ENCODE measurements around the gene COX7A1. TPM values are rescaled to one million over a fixed set of nuclear protein-coding genes. Genes with fewer than 3 reads are reported as not detected.

Gene COX7A1
- total RNA-seq, 2 donors from 2014 or later, result 5.5 to 21.3 TPM

DNA sequence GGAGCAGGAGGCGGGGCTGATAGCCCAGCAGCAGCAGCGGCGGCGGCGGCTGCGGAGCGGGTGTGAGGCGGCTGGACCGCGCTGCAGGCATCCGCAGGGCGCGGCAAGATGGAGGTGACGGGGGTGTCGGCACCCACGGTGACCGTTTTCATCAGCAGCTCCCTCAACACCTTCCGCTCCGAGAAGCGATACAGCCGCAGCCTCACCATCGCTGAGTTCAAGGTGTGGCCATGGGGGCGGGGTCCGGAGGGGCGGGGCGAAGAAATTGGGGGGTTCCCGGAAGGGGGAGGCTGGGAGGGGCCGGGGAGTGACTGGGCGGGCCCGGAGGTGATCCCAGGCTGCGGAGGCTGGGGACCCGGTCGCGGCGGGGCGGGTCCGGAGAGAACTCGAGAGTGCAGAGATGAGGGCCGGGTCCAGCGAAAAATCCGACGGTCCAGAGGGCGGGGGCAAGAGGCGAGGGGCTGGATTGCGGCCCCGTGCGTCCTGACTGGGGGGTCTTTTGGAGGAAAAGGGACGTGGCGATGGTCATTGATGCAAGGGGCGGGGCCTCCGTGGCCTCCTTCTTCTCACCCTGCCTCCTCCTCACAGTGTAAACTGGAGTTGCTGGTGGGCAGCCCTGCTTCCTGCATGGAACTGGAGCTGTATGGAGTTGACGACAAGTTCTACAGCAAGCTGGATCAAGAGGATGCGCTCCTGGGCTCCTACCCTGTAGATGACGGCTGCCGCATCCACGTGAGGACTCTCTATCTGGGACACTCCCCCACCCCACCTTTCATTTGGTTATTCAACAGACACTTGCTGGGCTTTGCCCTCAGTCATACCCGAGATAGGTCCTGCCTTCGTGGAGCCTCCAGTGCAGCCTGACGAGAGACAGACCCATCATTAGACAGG lies 36.5 kb downstream of the COX7A1 start, which contains the start of gene TBCB:
Gene TBCB, plus strand, starts transcription at position 16 of the 891 bp plus-strand sequence. Its CDS starts 93 bp downstream, at position 109.
- peak; percentile 64 for ATAC-seq
- DNase-seq, result peak; percentile 85 to 91
- intact Hi-C loops (cut with DNase I, micrococcal nuclease), result no loop called here

DNA sequence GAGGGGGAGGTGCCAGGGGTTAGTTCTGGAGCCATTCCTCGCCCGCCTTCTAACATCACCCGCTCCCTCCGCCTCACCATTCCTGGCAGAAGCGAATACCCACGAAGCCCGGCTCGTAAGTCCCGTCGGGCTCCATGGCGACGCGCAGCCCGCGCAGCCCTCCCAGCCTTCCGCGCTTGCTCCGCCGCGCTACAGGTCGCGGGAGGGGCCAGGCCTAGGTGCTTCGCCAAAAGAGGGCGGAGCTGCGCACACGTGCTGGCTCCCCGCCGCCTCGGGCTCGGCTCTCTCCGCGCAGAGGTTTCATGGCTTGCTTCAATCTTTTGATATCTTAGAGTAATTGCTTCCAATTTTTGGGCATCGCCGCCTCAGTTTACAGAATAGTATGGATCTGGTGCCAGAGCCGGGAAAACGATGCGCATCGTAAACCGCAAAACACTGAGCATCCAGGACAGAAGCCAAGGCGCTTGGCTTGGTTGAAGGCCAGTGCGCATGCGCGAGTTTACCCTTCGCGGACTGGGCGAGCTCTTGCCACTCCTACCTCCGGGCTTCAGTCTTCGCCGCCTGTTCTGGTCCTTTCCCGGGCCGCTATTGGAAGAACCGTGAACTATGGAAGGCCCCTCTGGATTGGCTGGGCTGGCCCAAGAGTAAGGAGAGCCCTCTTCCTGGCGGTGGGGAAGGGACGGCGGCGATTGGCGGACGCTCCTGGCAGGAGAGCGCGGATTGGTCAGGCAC lies 37.4 kb downstream of the COX7A1 start, which contains the start of gene POLR2I:
Gene POLR2I, minus strand, starts transcription at position 155 of the 732 bp plus-strand sequence. Its CDS starts 19 bp downstream, at position 136.
- DNase-seq (peak; percentile 98 to 100), ATAC-seq (peak; percentile 87)
- intact Hi-C loops (cut with DNase I, micrococcal nuclease), result no loop called here

DNA sequence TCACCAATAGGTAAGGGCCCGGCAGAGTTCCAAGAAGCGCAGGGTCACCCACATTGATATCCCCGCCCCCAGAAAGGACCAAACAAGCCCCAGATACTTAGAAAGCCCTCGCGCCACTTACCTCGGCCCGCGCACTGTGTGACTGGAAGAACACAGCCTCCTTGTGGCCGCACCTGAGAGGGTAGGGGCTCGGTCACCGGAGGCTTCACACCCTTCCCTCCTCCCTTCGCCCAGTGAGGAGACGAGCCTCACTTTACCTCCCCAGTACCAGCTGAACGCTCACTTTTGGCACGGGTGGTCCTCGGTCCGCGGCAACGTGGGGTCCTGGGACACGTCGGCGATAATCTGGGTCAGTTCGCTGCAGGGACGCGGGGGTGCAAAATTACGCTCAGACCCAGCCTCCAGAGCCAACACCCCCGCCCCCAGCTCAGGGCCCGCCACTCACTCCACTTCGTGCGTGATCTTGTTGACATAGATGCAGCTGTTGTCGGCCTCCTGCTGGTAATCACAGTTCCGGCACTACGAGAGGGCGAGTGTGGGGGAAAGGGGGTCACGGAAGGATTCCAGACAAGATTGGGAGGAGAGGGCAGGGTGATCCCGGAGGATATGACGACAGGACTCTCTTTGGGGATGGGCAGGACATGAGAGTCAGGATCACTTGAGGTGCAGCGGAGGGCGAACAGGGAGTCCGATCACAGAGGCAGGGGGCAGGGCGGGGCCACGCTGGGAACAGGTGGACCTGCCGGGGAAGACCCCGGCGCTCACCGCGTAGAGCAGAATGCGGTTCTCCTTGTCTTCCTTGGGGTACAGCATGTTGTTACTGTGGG lies 38.1 kb downstream of the COX7A1 start:
- DNase-seq (peak in 1 of 2 donors; percentile 45), ATAC-seq (peak; percentile 4)
- intact Hi-C loops (cut with DNase I, micrococcal nuclease), result no loop called here

DNA sequence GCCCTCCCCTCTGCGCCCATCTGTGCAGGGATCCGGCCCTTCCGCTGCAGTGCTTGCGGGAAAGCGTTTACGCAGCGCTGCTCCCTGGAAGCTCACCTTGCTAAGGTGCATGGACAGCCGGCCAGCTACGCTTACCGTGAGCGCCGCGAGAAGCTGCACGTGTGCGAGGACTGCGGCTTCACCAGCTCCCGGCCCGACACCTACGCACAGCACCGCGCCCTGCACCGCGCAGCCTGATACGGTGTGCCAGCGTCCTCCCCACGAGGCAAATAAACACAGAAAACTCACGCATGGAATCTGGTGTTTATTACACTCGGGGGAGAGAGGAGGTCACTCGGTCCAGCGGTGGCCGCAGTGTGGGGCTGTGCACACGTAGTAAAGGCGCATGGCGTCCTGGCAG lies 38.8 kb downstream of the COX7A1 start:
- no peak for ATAC-seq
- DNase-seq, result no peak
- intact Hi-C loops (cut with DNase I, micrococcal nuclease), result no loop called here

DNA sequence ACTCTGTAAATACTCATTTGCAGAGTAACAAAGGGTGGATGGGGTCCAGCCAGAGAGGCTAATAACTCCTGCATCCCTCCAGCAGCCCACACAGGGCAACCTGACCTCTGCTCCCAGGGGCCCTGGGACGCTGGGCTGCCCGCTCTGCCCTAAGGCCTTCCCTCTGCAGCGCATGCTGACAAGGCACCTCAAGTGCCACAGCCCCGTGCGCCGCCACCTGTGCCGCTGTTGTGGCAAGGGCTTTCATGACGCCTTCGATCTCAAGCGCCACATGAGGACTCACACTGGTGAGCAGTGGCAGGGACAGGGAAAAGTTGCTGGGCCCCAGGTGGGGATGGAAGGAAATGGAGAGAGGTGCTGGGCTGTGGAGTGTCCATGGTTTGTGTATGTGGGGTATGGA lies 39.6 kb downstream of the COX7A1 start:
- intact Hi-C loops (cut with DNase I, micrococcal nuclease), result no loop called here
- no peak for ATAC-seq
- DNase-seq, result no peak

DNA sequence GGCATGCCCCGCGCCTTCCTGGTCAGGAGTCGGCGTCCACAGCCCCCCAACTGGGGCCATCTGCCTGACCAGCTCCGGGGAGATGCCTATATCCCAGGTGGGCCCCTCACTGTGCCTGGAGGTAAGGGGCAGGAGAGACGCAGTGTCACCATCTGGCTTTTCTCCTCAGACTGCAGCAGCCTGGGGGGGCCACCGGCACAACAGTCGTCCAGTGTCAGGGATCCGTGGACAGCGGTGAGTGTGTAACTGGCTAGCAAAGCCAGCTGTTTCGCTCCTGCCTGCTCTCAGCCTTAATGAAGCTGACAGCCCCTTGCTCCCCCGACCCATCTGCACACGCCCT lies 41.1 kb downstream of the COX7A1 start:
- intact Hi-C loops (cut with DNase I, micrococcal nuclease), result no loop called here
- DNase-seq (no peak), ATAC-seq (no peak)

DNA sequence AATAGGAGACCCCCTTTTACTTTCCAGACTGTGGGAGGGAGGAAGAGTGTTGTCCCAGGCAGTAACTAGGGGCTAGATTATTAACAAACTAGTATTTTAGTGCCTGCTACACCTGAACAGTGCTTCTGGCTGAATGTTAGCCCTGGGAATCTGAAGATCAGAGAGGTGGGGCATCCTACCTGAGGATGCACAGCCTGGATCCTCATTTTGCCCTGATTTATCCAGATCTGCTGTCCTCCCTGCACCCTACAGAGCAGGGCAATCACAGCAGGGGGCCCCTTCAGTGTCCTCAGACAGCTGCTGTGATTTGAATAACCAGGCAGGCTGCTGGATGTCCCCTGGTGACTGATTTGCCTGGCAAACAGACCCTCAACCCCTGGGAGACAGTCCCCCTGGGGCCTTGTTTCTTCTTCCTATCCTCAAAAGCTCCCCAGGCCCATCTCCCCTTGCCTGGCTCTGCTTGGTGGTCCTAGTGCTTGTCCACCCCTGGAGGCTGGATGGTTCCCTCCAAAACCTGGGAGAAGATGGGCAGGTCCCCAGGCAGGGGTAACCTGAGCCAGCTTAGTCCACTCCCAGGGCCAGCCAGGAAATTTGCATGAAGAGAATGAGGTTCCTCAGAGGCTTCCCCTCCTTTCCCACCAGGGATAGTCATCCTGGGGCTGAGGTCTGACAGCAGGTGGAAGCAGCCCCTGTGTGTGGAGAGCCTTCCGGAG lies 41.6 kb downstream of the COX7A1 start, which contains the start of gene OVOL3:
Gene OVOL3, plus strand, starts transcription at position 657 of the 713 bp plus-strand sequence. CDS start 60 bp downstream, outside the sequence.
- no peak for ATAC-seq
- intact Hi-C loops (cut with DNase I, micrococcal nuclease), result no loop called here

DNA sequence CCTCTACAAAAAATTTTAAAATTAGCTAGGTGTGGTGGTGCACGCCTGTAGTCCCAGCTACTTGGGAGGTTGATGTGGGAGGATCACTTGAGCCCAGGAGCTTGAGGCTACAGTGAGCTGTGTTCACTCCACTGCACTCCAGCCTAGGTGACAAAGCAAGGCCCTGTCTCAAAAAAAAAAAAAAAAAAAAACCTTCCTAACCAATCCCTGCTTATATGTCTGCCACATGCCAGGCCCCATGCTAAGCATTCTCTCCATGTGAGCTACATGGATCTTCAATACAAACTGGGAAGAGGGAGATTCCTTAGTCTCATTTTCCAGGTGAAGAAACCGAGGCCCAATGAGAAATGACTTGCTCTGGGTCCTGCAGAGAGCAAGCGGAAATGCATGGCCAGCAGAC lies 43.6 kb downstream of the COX7A1 start:
- DNase-seq, result no peak
- intact Hi-C loops (cut with DNase I, micrococcal nuclease), result no loop called here
- no peak for ATAC-seq

More for the DNA sequence above, 41.6 kb downstream of the COX7A1 start, which contains the start of gene OVOL3:
- no peak for DNase-seq

DNA sequence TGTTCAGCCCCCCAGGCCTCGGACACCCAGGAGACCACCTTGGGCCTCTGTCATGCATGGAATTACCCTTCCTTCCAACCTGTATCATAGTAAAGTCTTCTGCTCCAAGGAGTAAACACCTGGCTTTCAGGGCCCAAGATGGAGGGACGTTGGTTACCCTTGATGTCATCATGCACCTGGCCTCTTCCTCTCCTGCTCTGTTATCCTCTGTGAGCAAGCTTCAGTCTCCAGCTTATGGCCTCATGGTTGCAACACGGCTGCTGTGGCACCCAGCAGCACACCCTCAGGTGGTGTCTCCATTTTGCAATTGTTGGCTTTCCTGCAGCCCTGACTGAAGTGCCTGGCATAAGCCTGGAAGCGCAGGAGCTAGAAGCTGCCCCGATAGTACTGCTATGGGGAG lies 45.3 kb downstream of the COX7A1 start:
- ATAC-seq, result no peak

DNA sequence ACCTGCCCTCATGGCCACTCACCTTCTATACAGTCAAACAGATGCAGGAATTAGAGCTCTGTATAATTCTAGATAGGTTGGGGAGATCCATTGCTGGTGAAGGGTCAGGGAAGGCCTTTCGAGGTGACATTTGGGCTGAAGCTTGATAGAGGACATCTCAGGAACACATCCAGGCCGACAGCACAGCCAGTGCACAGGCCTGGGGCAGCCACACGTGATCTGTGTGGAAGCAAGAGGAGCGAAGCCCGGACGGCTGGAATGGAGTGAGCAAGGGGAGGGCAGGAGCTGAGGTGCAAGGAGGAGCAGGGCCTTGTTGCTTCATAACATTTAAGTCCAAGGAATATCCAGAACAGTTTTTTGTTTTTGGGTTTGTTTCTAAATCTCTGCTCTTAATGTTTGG lies 45.8 kb downstream of the COX7A1 start:
- no peak for ATAC-seq
- no peak for DNase-seq
- intact Hi-C loops (cut with DNase I, micrococcal nuclease), result no loop called here

More for the DNA sequence above, 45.3 kb downstream of the COX7A1 start:
- intact Hi-C loops (cut with DNase I, micrococcal nuclease), result no loop called here
- DNase-seq, result no peak

DNA sequence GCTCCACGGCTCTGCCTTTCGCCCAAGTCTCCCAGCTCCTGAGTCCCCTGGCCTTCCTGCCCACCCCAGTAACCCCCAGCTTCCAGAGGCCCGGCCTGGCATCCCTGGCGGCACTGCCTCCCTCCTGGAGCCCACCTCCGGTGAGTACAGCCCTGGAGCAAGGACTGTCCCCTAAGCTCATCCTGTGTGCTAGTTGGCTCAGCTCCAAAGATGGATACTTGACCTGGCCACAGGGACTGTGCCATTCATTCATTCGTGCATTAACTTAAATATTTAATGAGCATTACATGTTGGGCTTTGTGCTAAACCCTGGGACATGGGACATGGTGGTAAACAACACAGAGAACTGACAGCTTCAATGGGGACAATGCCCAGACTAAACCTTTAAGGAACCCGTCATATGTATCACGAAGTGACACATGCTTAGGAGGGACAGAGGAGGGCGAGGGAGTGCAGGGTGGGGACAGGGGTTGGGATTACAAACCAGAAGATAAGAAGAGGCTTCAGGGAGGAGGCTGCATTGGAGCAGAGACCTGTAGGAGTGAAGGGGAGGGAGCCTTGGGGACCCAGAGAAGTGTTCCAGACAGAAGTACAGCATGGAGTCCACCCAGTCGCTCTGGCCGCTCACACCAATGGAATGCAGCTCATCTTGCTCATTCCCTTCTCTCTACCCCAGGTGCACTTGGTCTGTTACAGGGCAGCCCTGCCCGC lies 48.2 kb downstream of the COX7A1 start:
- ATAC-seq (no peak), DNase-seq (no peak)
- intact Hi-C loops (cut with DNase I, micrococcal nuclease), result no loop called here

DNA sequence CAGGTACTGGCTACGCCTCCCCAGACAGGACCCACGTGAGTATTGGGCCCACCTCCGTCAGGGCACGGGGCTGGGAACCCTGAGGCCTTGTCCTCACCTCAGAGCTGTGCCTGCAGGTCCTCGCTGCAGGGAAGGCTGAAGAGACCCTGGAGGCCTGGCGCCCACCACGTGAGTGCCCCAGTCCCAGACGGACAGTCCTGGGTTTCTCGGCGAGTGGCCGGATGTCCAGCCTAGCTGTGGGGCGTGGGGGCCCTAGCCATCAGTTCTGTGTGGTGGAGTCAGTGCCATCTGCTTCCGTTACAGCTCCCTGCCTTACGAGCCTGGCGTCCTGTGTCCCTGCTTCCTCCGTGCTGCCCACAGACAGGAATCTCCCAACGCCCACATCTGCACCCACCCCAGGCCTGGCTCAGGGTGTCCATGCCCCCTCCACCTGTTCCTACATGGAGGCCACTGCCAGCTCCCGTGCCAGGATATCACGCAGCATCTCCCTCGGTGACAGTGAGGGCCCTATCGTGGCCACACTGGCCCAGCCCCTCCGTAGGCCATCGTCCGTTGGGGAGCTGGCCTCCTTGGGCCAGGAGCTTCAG lies 49.1 kb downstream of the COX7A1 start:
- intact Hi-C loops (cut with DNase I, micrococcal nuclease), result no loop called here
- DNase-seq (no peak), ATAC-seq (no peak)

DNA sequence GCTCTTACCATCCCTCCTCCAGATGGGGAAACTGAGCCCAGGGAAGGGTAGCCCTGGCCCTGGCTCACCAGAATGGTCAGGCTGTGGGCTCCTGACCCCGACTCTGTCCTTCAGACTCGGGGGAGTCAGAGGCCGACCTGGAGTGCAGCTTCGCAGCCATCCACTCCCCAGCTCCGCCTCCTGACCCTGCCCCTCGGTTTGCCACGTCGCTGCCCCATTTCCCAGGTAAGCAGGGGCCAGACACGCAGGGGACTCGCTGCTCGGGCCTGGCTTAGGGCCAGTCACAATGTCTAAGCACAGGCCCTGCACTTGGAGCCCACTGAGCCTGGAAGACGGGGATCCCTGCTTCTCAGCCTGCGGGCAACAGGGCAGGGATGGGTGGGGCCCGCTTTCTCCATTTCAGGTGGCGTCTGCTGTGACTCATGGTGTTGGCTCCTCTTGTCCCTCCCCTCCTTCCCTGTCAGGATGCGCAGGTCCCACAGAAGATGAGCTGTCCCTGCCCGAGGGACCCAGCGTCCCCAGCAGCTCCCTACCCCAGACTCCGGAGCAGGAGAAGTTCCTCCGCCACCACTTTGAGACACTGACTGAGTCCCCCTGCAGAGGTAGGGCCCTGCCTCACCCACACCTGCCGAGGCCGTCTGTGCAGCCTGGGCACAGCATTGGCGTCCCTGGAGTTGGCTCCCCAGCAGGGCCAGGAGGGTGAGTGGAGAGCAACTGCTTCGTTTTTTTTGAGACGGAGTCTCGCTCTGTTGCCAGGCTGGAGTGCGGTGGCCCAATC lies 50.5 kb downstream of the COX7A1 start:
- no peak for DNase-seq
- intact Hi-C loops (cut with DNase I, micrococcal nuclease), result no loop called here
- ATAC-seq, result no peak
